NCI-H2081 (cell line): ENCODE measurements around the gene SETBP1.

Experiments used
- DNase-seq, 2 experiments: peaks; one replicate each; lab custom pipeline; 2025; lab: John Stamatoyannopoulos, UW

Gene SETBP1

GRCh38 chr18:44680273-44681075 lies at the start of gene SETBP1:
Gene SETBP1, plus strand, starts transcription at chr18:44680888. Its CDS starts 20,459 bp downstream, at chr18:44701347.
- DNase-seq: peak; percentile 67 to 78

- no peak for DNase-seq
These were observed 48.1 kb upstream of the SETBP1 start for GRCh38 chr18:44632469-44633145.

- no peak for DNase-seq
These were observed 45.1 kb upstream of the SETBP1 start for GRCh38 chr18:44635546-44635945.

- DNase-seq: no peak
These were observed 44.4 kb upstream of the SETBP1 start for GRCh38 chr18:44636241-44636640.

GRCh38 chr18:44637210-44638033 lies 43.3 kb upstream of the SETBP1 start:
- no peak for DNase-seq

GRCh38 chr18:44638034-44638540 lies 42.6 kb upstream of the SETBP1 start:
- no peak for DNase-seq

GRCh38 chr18:44638811-44639210 lies 41.9 kb upstream of the SETBP1 start:
- DNase-seq: no peak

GRCh38 chr18:44643004-44643403 lies 37.7 kb upstream of the SETBP1 start:
- no peak for DNase-seq

- no peak for DNase-seq
These were observed 29.2 kb upstream of the SETBP1 start for GRCh38 chr18:44651478-44651877.

- DNase-seq: no peak
These were observed 28.6 kb upstream of the SETBP1 start for GRCh38 chr18:44651918-44652572.

- DNase-seq: no peak
These were observed 28.0 kb upstream of the SETBP1 start for GRCh38 chr18:44652722-44653121.

GRCh38 chr18:44654573-44654972 lies 26.1 kb upstream of the SETBP1 start:
- no peak for DNase-seq

GRCh38 chr18:44655435-44655834 lies 25.3 kb upstream of the SETBP1 start:
- DNase-seq: no peak

- no peak for DNase-seq
These were observed 20.9 kb upstream of the SETBP1 start for GRCh38 chr18:44659771-44660170.

- DNase-seq: no peak
These were observed 12.3 kb upstream of the SETBP1 start for GRCh38 chr18:44668270-44668975.

- DNase-seq: no peak
These were observed 8.8 kb upstream of the SETBP1 start for GRCh38 chr18:44671914-44672313.

GRCh38 chr18:44672506-44672905 lies 8.2 kb upstream of the SETBP1 start:
- DNase-seq: no peak

- DNase-seq: no peak
These were observed 7.3 kb upstream of the SETBP1 start for GRCh38 chr18:44673256-44673880.

GRCh38 chr18:44677933-44678332 lies 2.8 kb upstream of the SETBP1 start:
- DNase-seq: no peak

GRCh38 chr18:44678725-44679055 lies 2.0 kb upstream of the SETBP1 start:
- no peak for DNase-seq
